HG03196 (cell line): Measurements from ENCODE around the gene S100A13.
"Not testable (repeated sequence)": the region's sequence is repeated elsewhere in the genome, so short reads cannot be mapped to it uniquely, and the experiment has no call there.

Experiments
- ATAC-seq: cut with Tn5 transposase; IDR thresholded peaks from one replicate; pipeline ENCODE4 v1.9.1; 2021; ENCODE audit not compliant: unreplicated experiment

S100A13 gene

GRCh38 chr1:153649137-153649862 is 22.0 kb upstream of the S100A13 start:
- no peak for ATAC-seq

- ATAC-seq, result no peak
These were observed 20.8 kb upstream of the S100A13 start for GRCh38 chr1:153648000-153648643.

- ATAC-seq, result no peak
These were observed 20.0 kb upstream of the S100A13 start for GRCh38 chr1:153647346-153647714.

GRCh38 chr1:153646672-153647345 is 19.5 kb upstream of the S100A13 start:
- ATAC-seq, result no peak

- ATAC-seq, result no peak
These were observed 16.5 kb upstream of the S100A13 start for GRCh38 chr1:153643816-153644215.

- no peak for ATAC-seq
These were observed 15.8 kb upstream of the S100A13 start for GRCh38 chr1:153643100-153643499.

GRCh38 chr1:153642161-153642560 is 14.9 kb upstream of the S100A13 start:
- ATAC-seq, result no peak

GRCh38 chr1:153640861-153641260 is 13.6 kb upstream of the S100A13 start:
- no peak for ATAC-seq

- not testable (repeated sequence) for ATAC-seq
These were observed 12.9 kb upstream of the S100A13 start for GRCh38 chr1:153640213-153640612.

GRCh38 chr1:153639280-153639679 is 12.0 kb upstream of the S100A13 start:
- ATAC-seq, result no peak

GRCh38 chr1:153638261-153638660 is 11.0 kb upstream of the S100A13 start:
- no peak for ATAC-seq

- no peak for ATAC-seq
These were observed 9.0 kb upstream of the S100A13 start for GRCh38 chr1:153636312-153636711.

GRCh38 chr1:153635872-153636271 is 8.6 kb upstream of the S100A13 start:
- ATAC-seq, result no peak

GRCh38 chr1:153633754-153634665 is 6.7 kb upstream of the S100A13 start, which contains the start of gene CHTOP:
TSS of gene CHTOP (plus strand) at chr1:153634066. CDS start at chr1:153636589, 2,523 bp downstream.
- peak; percentile 87 for ATAC-seq

GRCh38 chr1:153633161-153633753 is 6.0 kb upstream of the S100A13 start:
- no peak for ATAC-seq

- ATAC-seq, result no peak
These were observed 4.0 kb upstream of the S100A13 start for GRCh38 chr1:153631047-153632022.

GRCh38 chr1:153630384-153630783 is 3.1 kb upstream of the S100A13 start:
- no peak for ATAC-seq

GRCh38 chr1:153629971-153630370 is 2.7 kb upstream of the S100A13 start:
- no peak for ATAC-seq

- ATAC-seq, result no peak
These were observed 2.0 kb upstream of the S100A13 start for GRCh38 chr1:153629343-153629665.
